OCI-LY3 (cell line): ENCODE results near the gene USPL1.

Experiments used
- CTCF ChIP-seq: fragments of 200-600, 300-600 bp; sonication (generic); IDR thresholded peaks from 2 replicates; pipeline ENCODE4 v1.5.1; 2014; ENCODE audit warnings: antibody characterized with exemption, low read length, low read depth
- EZH2phosphoT487 ChIP-seq: fragments of 200-600 bp; shearing (Covaris generic); IDR thresholded peaks from 2 replicates; pipeline ENCODE4 v1.6.1; 2018; ENCODE audit warnings: antibody characterized with exemption, mixed run types, low read depth

GRCh38 chr13:30619731-30620130, 2.0 kb downstream of the USPL1 start:
- TF ChIP-seq CTCF (no peak), EZH2phosphoT487 (no peak)
